GM21390 (cell line): Measurements from ENCODE around the gene ATRNL1.

Source experiments
- ATAC-seq: cut with Tn5 transposase; IDR thresholded peaks from one replicate; pipeline ENCODE4 v1.9.1; 2021; ENCODE audit not compliant: unreplicated experiment

ATRNL1 gene

DNA sequence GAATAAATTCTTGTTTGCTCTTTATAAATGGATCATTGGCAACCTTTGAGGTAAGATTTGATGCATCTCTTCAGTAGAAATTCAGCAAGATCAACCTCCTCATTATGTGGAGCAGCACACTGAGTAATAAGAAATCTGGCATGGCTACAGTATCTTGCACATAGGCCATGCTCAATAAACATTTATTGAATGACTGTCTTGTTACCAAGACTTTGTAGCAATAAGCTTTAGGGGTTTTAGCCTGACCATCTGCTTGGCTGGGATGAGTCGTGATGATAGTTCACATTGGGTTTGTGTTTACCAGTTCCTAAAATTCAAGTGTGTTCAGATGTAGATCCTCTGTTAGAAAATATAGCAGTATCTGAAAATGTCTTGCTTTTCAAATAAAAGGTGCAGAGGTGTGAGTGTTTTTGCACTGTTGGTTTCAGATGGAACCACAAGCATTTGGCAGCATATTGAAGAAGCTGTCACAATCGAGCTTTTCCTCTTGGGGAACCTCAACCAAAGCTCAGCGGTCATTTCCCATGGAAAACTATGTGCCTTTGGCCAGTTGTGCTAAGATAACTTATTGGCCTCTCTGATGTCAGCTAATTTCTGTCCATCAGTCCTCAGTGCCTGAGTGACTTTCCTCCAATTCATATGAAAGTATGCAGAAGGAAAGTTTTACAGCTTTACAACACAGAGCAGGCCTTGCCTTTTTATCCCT is 737.3 kb downstream of the ATRNL1 start:
- no peak for ATAC-seq

DNA sequence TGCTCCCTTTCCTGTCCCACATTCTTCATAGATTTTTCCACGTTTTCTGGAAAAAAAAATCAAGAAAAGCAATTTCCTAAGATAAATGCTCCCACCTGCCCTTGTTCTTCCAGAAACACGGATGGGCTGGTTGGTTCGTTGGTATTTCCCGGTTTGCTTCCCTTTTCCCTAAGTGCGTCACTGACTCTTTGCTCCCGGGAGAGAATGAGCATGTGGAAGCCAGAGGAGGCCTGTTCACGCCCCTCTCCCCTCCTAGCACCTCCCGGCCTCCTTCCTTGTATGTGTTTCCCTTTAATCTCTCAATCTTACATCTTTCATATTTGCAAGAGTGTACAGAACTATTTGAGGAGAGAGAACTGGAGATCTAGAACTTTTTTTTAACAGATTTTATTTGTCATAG is 737.9 kb downstream of the ATRNL1 start:
- no peak for ATAC-seq

GRCh38 chr10:115833119-115833518 is 740.0 kb downstream of the ATRNL1 start:
- no peak for ATAC-seq

DNA sequence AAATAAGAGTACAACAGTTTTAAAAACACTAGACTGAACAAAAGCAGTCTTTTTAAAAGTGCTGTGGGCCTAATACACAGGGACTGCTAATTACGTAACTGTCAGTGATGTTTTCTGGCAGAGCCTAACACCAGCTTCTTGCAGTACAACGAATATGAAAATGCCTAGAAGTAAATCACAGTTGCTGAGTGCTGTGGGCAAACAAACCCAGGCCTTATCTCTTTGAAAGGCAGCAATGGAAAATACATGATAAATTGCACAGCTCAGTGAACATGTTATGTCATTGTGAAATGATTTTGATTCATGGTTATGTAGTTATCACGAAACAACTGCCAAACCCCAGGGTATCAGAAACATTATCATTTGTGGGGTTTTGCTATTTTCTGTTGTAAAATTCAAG is 751.4 kb downstream of the ATRNL1 start:
- no peak for ATAC-seq

DNA sequence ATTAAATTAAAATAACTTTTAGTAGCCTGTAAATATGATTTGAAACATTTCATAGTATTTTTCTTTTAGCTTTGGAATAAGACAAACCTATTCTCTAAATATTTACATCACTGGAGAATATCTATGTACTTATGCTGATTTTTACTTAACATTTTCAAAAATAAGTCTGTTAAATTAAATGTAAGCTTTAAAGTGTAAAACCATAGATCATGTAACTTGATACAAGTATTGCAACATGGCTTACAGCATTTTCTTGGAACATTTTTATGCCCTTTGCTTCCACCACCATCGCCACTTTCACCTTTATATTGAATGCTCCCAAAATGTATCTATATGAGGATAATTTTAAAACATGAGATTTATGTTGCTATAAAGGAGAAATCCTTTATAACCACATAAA is 752.8 kb downstream of the ATRNL1 start:
- ATAC-seq, result no peak

- no peak for ATAC-seq
These were observed 753.4 kb downstream of the ATRNL1 start for GRCh38 chr10:115846528-115846927.

GRCh38 chr10:115849197-115849596 is 756.0 kb downstream of the ATRNL1 start:
- ATAC-seq, result no peak

DNA sequence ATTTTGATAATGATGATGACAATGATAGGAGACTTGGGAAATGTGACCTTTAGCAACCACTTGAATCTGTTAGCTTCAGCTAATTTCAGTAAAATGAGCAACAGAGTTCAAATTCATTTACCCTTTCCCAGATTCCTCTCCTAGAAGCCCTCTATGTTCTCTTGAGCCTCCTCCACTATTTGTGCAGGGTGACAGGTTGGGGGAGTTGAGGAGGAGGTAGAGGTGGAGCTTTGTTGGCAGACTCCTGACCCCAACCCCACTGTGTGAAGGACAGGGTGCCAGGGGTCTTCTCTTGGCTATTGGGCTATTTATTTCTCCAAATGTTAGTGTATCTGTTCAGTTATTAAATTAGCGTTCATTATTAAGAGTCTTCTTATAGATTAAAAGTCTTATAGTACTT is 757.5 kb downstream of the ATRNL1 start:
- ATAC-seq, result no peak

- no peak for ATAC-seq
These were observed 758.5 kb downstream of the ATRNL1 start for GRCh38 chr10:115851695-115852094.

DNA sequence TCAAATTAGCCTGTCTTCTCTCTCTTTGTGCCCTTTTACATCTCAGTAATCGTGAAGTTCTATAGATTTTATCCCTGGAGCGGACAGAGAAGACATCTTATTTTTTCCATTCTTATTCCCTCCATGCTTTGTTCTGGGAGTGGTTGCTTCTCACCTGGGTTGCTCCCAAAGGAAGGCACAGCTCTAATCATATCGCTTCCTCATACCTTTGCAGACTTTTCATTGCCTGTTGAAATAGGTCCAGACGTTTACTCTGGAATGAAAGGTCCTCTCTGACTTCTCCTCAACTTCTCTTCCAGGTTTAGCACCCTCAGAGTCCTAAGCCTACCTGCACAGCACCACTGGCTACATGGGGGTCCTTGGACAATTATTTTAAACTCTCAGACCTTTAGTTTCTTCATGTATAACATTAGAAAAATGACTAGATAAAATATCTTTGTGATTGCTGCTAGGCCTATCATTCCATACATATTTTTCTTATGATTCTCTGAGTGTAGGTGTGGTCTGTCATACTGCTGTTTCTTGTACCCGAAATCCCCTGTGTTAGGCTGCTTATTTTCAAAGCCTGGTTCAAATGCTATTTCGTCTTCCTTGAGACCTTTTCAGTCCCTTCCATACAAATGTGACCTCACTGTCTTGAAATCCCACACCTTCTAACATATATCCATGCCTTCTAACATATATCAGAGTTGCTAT is 761.7 kb downstream of the ATRNL1 start:
- ATAC-seq, result no peak

DNA sequence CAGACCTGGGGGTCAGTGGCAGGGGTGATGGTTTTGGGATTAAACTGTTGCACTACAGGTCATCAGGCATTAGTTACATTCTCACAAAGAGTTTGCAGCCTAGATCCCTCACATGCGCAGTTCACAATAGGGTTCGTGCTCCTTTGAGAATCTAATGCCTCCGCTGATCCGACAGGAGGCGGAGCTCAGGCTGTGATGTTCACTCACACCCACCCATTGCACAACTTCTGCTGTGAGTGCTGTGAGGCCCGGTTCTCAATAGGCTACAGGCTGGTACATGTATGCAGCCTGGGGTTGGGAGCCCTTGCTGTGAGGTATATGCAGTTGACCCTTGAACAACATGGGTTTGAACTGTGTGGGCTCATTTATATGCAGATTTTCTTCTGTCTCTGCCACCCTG is 763.4 kb downstream of the ATRNL1 start:
- no peak for ATAC-seq

GRCh38 chr10:115857856-115858255 is 764.7 kb downstream of the ATRNL1 start:
- ATAC-seq, result no peak

DNA sequence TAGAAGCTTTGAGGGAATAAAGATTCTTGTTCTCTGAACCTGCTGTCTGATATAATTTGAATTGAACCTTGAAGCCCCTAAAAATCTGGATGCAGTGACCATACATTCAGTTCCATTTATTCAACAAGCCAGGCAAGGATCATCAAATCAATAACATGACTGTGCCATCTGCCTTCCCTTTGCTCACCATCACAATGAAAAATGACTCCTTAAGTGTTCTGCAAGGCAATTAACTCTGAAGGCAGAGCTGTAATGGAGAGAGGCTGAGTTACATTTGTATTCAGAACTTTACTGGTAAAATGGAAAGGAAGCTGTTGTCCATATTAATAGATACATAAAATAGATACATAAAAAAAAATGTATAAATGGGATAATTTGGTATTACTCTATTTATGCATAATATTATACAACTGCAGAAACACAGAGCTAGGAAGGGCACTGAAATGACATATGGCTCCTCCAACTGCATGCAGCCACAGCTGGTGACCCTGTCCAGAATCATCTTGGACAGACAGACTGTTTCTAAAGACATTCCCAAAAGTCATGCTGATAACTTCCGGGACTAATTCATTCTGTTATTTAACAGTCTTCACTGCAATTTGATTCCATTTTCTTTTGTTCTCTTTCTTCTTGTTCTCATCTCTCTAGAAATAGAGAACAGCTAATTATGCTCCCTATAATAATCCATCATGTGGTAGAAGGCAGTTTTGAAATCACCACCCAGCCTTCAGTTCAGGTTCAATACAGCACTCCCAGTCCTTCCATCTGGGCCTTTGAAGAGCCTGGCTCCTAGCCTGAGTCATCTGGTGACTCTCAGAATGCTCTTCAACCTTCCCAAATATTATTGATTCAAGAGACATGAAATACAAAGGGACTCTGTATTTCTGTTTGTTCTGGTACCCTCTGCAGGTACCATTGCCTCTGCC is 767.3 kb downstream of the ATRNL1 start:
- no peak for ATAC-seq

DNA sequence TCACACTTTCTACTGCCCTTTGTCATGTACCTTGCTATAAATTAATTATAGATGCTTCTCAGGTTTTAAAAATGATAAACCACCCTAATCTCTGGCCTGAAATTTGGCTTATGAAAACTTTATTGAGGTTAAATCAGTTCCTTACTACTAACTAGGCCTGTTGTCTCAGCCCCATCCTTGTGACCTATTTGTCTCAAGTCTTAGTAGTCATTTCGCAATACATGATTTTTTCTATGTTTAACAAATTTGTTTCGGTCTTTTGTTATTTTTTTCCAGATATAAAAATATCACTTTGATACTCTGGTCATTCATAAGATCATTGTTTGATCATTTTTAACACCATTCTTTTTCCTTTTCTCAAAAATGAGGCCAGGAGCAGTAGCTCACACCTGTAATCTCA is 768.3 kb downstream of the ATRNL1 start:
- no peak for ATAC-seq

GRCh38 chr10:115861864-115862263 is 768.7 kb downstream of the ATRNL1 start:
- ATAC-seq, result no peak

GRCh38 chr10:115866174-115866573 is 773.0 kb downstream of the ATRNL1 start:
- no peak for ATAC-seq

- no peak for ATAC-seq
These were observed 773.5 kb downstream of the ATRNL1 start for GRCh38 chr10:115866691-115867090.

- ATAC-seq, result no peak
These were observed 774.1 kb downstream of the ATRNL1 start for GRCh38 chr10:115867305-115867704.

DNA sequence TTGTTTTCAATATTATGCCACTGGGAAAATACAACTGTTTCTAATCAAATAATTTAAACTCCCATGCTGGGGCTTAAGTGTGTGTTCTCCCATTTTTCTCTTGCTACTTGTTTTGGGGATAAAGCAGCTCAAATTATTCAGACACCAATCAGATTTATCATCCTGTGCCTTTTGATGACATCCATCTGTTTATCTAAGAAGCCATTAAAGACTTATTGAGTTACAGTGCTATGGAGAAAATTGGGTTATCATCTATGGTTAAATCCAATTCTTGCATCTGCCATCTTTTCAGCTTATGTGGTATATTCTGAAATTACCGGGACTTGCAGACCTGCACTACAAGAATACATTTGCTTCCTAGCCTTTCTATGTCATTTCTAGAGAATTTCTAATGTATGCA is 778.7 kb downstream of the ATRNL1 start:
- ATAC-seq, result no peak

DNA sequence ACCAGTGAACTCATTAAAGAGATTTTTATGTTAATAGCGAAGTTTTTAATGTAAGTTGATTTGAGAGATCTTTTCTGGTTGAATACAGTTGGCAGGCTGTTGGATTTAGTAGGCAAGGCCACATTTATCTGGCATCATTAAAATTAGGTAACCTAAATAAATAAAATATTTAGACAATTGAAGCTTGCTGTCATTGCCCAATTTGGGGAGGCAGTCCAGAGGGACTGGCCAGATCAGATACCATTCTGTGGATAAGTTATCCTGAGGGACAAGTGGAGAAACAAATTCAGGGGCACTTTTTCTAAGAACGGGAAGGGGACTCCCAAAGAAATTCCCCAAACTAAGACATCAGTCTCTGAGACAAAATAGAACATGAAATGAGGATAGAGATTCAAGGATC is 782.0 kb downstream of the ATRNL1 start:
- no peak for ATAC-seq

DNA sequence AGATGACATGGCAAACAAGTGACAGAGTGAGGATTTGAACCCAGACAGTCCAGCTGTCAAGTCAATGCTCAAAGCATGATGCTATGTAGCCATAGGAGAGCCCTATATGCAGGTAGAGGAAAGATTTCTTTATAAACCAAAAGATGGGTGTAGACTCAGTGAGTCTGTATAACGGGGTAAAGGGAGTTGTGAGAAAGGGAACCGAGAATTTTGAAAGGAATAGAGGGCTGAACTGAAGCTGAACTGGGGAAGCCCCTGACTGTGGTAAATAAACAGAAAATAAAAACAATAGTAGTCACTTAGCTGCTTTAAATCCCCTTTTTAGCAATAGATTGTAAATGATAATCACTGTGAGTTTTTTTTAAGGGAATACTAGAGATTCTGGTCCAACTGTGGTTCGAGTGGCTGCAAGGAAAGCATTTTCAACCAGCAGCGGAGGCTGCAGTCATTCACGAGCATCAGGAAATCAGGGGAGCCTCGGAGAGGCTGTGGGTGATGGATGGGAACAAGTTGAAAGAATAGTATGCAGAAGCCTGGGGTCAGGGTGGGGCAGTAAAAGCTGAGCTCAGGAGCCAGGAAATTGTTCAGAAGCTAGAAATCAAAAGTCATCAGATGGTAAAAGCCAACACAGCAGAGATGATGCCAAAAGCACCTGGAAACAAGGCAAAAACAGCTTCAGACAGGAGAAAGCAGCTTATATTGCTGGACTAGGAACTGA is 786.4 kb downstream of the ATRNL1 start:
- ATAC-seq, result peak; percentile 93
